Measurements from ENCODE around the gene RFPL4AL1. TPM values are rescaled to one million over a fixed set of nuclear protein-coding genes. Genes with fewer than 3 reads are reported as not detected.
A peak's percentile ranks its signal among the peaks of the same experiment; 100 is the strongest.

Gene RFPL4AL1
- total and polyA plus RNA-seq, 9 of the 15 experiments (the other 6 are each of a cell fraction or from before 2014, with no cell fraction given): 0.18 to 0.21 TPM; not detected in 7

DNA sequence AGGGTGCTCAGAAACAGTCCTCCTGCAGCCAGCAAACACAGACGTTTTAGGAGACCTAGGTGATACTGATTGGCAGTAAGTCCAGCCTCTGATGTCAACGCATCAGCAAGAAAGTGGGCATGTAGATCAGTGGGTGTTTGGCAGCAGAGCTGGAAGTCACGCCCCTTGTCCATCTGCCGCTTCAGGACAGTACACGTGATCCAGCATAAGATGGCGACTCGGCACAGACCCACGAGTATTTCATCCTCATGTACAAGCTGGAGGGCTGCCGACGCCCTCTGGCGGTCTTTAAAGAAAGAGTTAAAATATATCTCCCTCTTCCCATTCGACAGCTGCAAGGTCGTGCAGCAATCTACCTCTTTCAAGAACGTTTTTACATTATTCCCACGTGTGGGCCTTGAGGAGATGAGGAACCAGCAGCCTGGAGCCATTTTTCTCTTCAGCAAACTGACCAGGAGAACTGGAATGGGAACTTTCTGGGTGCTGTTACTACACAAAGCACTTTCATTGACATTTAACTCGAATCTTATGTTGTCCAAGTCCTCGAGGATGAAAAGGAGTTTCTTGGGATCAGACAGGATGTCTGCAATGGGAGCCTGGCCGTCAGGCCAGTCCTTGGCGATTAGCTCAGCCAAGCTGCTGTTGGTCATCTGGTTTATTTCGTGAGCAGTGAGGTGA, 40.6 kb downstream of the RFPL4AL1 start (continued):
- TF ChIP-seq, protein P1, sequence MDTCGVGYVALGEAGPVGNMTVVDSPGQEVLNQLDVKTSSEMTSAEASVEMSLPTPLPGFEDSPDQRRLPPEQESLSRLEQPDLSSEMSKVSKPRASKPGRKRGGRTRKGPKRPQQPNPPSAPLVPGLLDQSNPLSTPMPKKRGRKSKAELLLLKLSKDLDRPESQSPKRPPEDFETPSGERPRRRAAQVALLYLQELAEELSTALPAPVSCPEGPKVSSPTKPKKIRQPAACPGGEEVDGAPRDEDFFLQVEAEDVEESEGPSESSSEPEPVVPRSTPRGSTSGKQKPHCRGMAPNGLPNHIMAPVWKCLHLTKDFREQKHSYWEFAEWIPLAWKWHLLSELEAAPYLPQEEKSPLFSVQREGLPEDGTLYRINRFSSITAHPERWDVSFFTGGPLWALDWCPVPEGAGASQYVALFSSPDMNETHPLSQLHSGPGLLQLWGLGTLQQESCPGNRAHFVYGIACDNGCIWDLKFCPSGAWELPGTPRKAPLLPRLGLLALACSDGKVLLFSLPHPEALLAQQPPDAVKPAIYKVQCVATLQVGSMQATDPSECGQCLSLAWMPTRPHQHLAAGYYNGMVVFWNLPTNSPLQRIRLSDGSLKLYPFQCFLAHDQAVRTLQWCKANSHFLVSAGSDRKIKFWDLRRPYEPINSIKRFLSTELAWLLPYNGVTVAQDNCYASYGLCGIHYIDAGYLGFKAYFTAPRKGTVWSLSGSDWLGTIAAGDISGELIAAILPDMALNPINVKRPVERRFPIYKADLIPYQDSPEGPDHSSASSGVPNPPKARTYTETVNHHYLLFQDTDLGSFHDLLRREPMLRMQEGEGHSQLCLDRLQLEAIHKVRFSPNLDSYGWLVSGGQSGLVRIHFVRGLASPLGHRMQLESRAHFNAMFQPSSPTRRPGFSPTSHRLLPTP (IDR thresholded peaks at IDR 0.05; ENCODE audit: borderline replicate concordance, extremely low read depth, insufficient read length): no peak
- TF ChIP-seq ZNF512 (tag; IDR thresholded peaks at IDR 0.05) (no peak), TCF7 (IDR thresholded peaks at IDR 0.05; ENCODE audit: borderline replicate concordance) (no peak), ZNF696 (CRISPR knock-in tag; conservative IDR thresholded peaks at IDR 0.05) (no peak), ERF (CRISPR knock-in tag; IDR thresholded peaks at IDR 0.05) (no peak), ZFP91 (CRISPR knock-in tag; IDR thresholded peaks at IDR 0.05) (no peak), PPARD (CRISPR knock-in tag; IDR thresholded peaks at IDR 0.05) (no peak), POLR2G (IDR thresholded peaks at IDR 0.05; ENCODE audit: low read depth, low read length) (no peak), ZNF408 (CRISPR knock-in tag; IDR thresholded peaks at IDR 0.05; ENCODE audit: low read depth) (no peak), MAZ (CRISPR knock-in tag; conservative IDR thresholded peaks at IDR 0.05 in 1 of 2, IDR thresholded peaks at IDR 0.05 in 1 of 2) (peak in 1 of 2 experiments; percentile 48; a peak in 1 of 4 replicates), SP2 (IDR thresholded peaks at IDR 0.05; ENCODE audit: extremely low read depth, low read depth, low read length, poor library complexity, severe bottlenecking) (no peak), LARP7 (IDR thresholded peaks at IDR 0.05) (no peak), ZNF79 (CRISPR knock-in tag; IDR thresholded peaks at IDR 0.05; ENCODE audit: low read depth) (no peak), E4F1 (CRISPR knock-in tag; IDR thresholded peaks at IDR 0.05; ENCODE audit: borderline replicate concordance) (no peak), TOE1 (IDR thresholded peaks at IDR 0.05; ENCODE audit: borderline replicate concordance) (peak; percentile 60; the same call in 1 of the 2 replicates), TOE1 (CRISPR knock-in tag; IDR thresholded peaks at IDR 0.05; ENCODE audit: borderline replicate concordance, low read depth) (no peak)
